Thyroid gland (tissue), 4 donors: ENCODE measurements around the gene ANKRD6. TPM values are rescaled to one million over a fixed set of nuclear protein-coding genes. Genes with fewer than 3 reads are reported as not detected.

Experiments used
- DNase-seq, 2 donors: peaks; one replicate each; pipeline ENCODE4 v3.0.0-alpha.2; 2019
- H3K27ac ChIP-seq, 3 donors: fragments of 200-600 bp; sonication (generic); 1 replicate in 2 of 3; 2 replicates in 1 of 3; pipeline ENCODE4 v1.5.1; 2016 to 2019; ENCODE audit warnings: mild to moderate bottlenecking in 1 of 3, moderate library complexity in 1 of 3
- H3K27me3 ChIP-seq: fragments of 200-600 bp; sonication (generic); one replicate; pipeline ENCODE4 v1.5.1; 2019
- H3K36me3 ChIP-seq, 2 donors: fragments of 200-600 bp; sonication (generic); one replicate each; pipeline ENCODE4 v1.5.1; 2016 to 2019
- H3K4me1 ChIP-seq, 2 donors: fragments of 200-600 bp; sonication (generic); one replicate each; pipeline ENCODE4 v1.5.1; 2017 to 2019
- H3K4me3 ChIP-seq, 3 donors: fragments of 200-600 bp; sonication (generic); replicated peaks in 1 of 3; 1 replicate in 2 of 3; 2 replicates in 1 of 3; pipeline ENCODE4 v1.5.1; 2016; ENCODE audit warnings: mild to moderate bottlenecking in 1 of 3
- H3K9me3 ChIP-seq: fragments of 200-600 bp; sonication (generic); one replicate; pipeline ENCODE4 v1.5.1; 2017
- POLR2A ChIP-seq, 2 donors: fragments of 450-650 bp; IDR thresholded peaks; one replicate each; pipeline ENCODE4 v1.6.1; 2017; ENCODE audit warnings: antibody characterized with exemption in 2 of 2, mild to moderate bottlenecking in 2 of 2, moderate library complexity in 1 of 2
- WGBS, 2 donors: methylation state at CpG; one replicate each; pipeline ENCODE4 v1.1.5; 2017; 5-methylcytosine and 5-hydroxymethylcytosine counted together
- intact Hi-C: fragments of 100-400 bp; cut with DNase I; formaldehyde crosslinking; loops from one replicate; pipeline ENCODE4 v1.15.1; 2023
- total RNA-seq, 4 donors: library from RNA; depleted of rRNA; stranded (reverse); fragments of >200 nt; gene quantifications; one replicate each; pipeline ENCODE4 v1.2.3, GENCODE V29; 2016
- TF ChIP-seq, protein P1 (sequence below), 6 experiments: fragments of 200-600 bp in 3 of 6; fragments of 450-650 bp in 3 of 6; sonication (generic) in 3 of 6; IDR thresholded peaks; one replicate each; pipeline ENCODE4 v1.5.1; 2016 to 2019; ENCODE audit warnings: antibody characterized with exemption in 6 of 6, mild to moderate bottlenecking in 2 of 6, inconsistent platforms in 1 of 6, moderate library complexity in 1 of 6

ANKRD6 gene
- total RNA-seq, 4 donors from 2014 or later: 18.2 to 50.6 (median 20.6) TPM

DNA sequence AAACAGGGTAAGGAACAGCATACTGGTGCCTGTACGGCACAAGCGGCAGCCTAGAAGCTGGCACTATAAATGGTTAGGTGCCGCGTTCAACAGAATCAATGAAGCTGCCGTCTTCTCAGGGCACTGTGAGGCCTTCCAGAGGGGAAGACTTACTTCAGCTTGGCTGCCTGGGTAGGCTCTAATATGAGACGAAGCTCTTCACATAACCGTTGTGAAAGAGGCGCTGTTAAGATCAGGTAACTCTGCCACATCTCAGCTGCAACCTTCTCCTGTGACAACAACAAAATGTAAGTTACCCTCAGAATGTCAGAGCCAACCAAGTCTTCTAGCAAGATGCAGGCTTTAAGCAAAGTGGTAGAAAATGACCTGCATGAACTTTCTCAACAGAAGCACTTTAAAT lies 217.6 kb downstream of the ANKRD6 start:
- H3K36me3 ChIP-seq: peaks cover 55 to 56% of the 10 kb centered on the region in 2 donors
- no peaks in the 10 kb centered on the region for H3K4me1 ChIP-seq
- intact Hi-C loops: no loop called here
- DNase-seq: no peak
- 93 to 94% methylated on average over 8 of the region's 8 CpGs for WGBS, 2 donors
- no peak overlapping the region for H3K4me3 ChIP-seq
- no peak for TF ChIP-seq POLR2A (IDR thresholded peaks at IDR 0.05)
- TF ChIP-seq, protein P1, sequence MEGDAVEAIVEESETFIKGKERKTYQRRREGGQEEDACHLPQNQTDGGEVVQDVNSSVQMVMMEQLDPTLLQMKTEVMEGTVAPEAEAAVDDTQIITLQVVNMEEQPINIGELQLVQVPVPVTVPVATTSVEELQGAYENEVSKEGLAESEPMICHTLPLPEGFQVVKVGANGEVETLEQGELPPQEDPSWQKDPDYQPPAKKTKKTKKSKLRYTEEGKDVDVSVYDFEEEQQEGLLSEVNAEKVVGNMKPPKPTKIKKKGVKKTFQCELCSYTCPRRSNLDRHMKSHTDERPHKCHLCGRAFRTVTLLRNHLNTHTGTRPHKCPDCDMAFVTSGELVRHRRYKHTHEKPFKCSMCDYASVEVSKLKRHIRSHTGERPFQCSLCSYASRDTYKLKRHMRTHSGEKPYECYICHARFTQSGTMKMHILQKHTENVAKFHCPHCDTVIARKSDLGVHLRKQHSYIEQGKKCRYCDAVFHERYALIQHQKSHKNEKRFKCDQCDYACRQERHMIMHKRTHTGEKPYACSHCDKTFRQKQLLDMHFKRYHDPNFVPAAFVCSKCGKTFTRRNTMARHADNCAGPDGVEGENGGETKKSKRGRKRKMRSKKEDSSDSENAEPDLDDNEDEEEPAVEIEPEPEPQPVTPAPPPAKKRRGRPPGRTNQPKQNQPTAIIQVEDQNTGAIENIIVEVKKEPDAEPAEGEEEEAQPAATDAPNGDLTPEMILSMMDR (IDR thresholded peaks at IDR 0.05): no peak
- H3K9me3 ChIP-seq: no peaks in the 10 kb centered on the region
- H3K27me3 ChIP-seq: no peaks in the 10 kb centered on the region
- no peak overlapping the region for H3K27ac ChIP-seq

- TF ChIP-seq, protein P1 (IDR thresholded peaks at IDR 0.05): no peak
- no peak for TF ChIP-seq POLR2A (IDR thresholded peaks at IDR 0.05)
- H3K36me3 ChIP-seq: peaks cover 50 to 79% of the 10 kb centered on the region in 2 donors
- no peak overlapping the region for H3K4me3 ChIP-seq
- no peak overlapping the region for H3K27ac ChIP-seq
- H3K27me3 ChIP-seq: no peaks in the 10 kb centered on the region
- intact Hi-C loops: no loop called here
- no peak for DNase-seq
- H3K9me3 ChIP-seq: no peaks in the 10 kb centered on the region
- no peaks in the 10 kb centered on the region for H3K4me1 ChIP-seq
- 92 to 95% methylated on average over 2 of the region's 2 CpGs for WGBS, 2 donors
These were observed 222.2 kb downstream of the ANKRD6 start for GRCh38 chr6:89655122-89655521.

GRCh38 chr6:89657445-89658158 lies 224.7 kb downstream of the ANKRD6 start:
- no peaks in the 10 kb centered on the region for H3K9me3 ChIP-seq
- no peaks in the 10 kb centered on the region for H3K4me1 ChIP-seq
- peaks cover 65 to 77% of the 10 kb centered on the region in 2 donors for H3K36me3 ChIP-seq
- 89 to 91% methylated on average over 13 of the region's 13 CpGs for WGBS, 2 donors
- no peak overlapping the region for H3K27ac ChIP-seq
- intact Hi-C loops: no loop called here
- TF ChIP-seq POLR2A (IDR thresholded peaks at IDR 0.05): no peak
- TF ChIP-seq, protein P1 (IDR thresholded peaks at IDR 0.05): no peak
- no peak for DNase-seq
- H3K4me3 ChIP-seq: no peak overlapping the region
- no peaks in the 10 kb centered on the region for H3K27me3 ChIP-seq

DNA sequence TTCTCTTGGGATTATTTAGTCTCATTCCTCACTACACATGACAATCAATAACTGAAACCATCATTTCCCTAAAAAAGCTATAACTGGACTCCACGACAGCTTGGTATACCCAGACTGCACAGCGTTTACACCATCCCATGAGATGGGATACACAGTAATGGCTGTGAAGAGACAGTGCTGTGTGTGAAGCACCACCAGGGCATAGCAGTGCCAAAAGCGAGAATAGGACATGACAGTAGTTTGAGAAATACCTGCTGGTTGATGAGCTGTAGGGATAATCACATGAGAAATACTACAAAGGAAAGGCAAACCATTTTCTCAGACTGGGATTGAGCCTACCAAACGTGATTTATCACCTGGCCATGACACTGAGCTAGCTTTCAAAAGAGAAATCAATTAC lies 228.0 kb downstream of the ANKRD6 start:
- H3K36me3 ChIP-seq: peaks cover 53 to 66% of the 10 kb centered on the region in 2 donors
- H3K4me3 ChIP-seq: no peak overlapping the region
- TF ChIP-seq, protein P1 (IDR thresholded peaks at IDR 0.05): no peak
- no peak for TF ChIP-seq POLR2A (IDR thresholded peaks at IDR 0.05)
- H3K9me3 ChIP-seq: no peaks in the 10 kb centered on the region
- no peak overlapping the region for H3K27ac ChIP-seq
- no peaks in the 10 kb centered on the region for H3K27me3 ChIP-seq
- H3K4me1 ChIP-seq: no peaks in the 10 kb centered on the region
- WGBS, 2 donors: 93 to 94% methylated on average over 4 of the region's 4 CpGs
- intact Hi-C loops: no loop called here
- no peak for DNase-seq

GRCh38 chr6:89661559-89661958 lies 228.6 kb downstream of the ANKRD6 start:
- intact Hi-C loops: no loop called here
- Histone ChIP-seq H3K27me3 (no peaks in the 10 kb centered on the region), H3K4me3 (no peak overlapping the region), H3K4me1 (no peaks in the 10 kb centered on the region), H3K9me3 (no peaks in the 10 kb centered on the region), H3K27ac (no peak overlapping the region), H3K36me3 (peaks cover 47 to 60% of the 10 kb centered on the region in 2 donors)
- TF ChIP-seq POLR2A (IDR thresholded peaks at IDR 0.05): no peak
- TF ChIP-seq, protein P1 (IDR thresholded peaks at IDR 0.05): no peak
- DNase-seq: no peak
- WGBS, 2 donors: 88 to 94% methylated on average over 1 of the region's 1 CpG
